ENCODE data around the gene OR8G1.

Gene OR8G1, protein sequence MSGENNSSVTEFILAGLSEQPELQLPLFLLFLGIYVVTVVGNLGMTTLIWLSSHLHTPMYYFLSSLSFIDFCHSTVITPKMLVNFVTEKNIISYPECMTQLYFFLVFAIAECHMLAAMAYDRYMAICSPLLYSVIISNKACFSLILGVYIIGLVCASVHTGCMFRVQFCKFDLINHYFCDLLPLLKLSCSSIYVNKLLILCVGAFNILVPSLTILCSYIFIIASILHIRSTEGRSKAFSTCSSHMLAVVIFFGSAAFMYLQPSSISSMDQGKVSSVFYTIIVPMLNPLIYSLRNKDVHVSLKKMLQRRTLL

DNA sequence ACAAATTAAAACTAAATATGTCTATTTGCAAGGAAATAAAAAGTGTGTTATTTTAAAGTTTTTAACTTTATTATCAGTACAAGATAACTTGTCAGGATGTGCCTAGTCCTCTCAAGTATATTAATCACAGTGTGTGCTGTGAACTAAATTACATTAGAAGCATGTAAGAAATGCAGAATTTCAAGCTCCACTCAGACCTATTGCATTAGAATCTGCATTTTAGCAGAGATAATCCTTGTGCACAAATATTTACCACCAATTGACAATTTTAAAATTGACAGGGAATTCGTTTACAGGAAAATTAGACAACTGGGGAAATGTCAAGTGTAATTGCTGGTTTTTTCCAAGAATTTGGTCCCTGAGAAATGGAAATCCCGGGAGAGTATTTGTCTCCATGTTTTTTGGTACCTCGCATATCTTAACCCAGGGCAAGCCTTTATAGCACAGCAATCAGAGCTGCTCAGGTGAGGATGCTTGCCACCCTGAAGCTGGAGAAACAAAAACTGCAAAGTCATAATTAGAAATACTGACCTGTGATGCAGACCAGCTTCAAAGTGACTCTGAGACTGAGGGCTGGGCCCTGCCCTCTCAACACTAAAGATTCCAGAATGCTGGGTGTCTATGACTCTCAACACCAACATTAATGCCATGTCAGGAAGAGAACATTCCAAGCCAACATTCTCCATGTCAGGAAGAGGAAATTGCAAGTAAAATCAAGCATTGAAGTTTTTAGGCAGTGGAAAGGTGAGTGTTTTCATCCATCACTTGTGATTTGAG lies at the start of gene OR8G1:
Gene OR8G1, plus strand, starts transcription at position 475 of the 777 bp plus-strand sequence. CDS start 8,581 bp downstream, outside the sequence.
- no peaks in the 10 kb centered on the region for H3K4me1 ChIP-seq (ENCODE audit: insufficient read depth, low read length)
- no peaks in the 10 kb centered on the region for H3K9me3 ChIP-seq (ENCODE audit: control insufficient read depth, insufficient read depth, low read length)
- no peaks in the 10 kb centered on the region for H3K36me3 ChIP-seq (ENCODE audit: insufficient read depth, low read length)
- H3K9ac ChIP-seq (ENCODE audit: low read depth, low read length) = no peak within 1 kb of the TSS

GRCh38 chr11:124193221-124194010 lies 47.5 kb upstream of the OR8G1 start:
- Histone ChIP-seq H3K4me1 (ENCODE audit: insufficient read depth, low read length) (no peaks in the 10 kb centered on the region), H3K9me3 (ENCODE audit: control insufficient read depth, insufficient read depth, low read length) (no peaks in the 10 kb centered on the region), H3K36me3 (ENCODE audit: insufficient read depth, low read length) (no peaks in the 10 kb centered on the region), H3K9ac (ENCODE audit: low read depth, low read length) (no peak overlapping the region)

GRCh38 chr11:124194293-124195188 lies 46.4 kb upstream of the OR8G1 start:
- no peaks in the 10 kb centered on the region for H3K4me1 ChIP-seq (ENCODE audit: insufficient read depth, low read length)
- no peaks in the 10 kb centered on the region for H3K9me3 ChIP-seq (ENCODE audit: control insufficient read depth, insufficient read depth, low read length)
- no peak overlapping the region for H3K9ac ChIP-seq (ENCODE audit: low read depth, low read length)
- H3K36me3 ChIP-seq (ENCODE audit: insufficient read depth, low read length) = no peaks in the 10 kb centered on the region

GRCh38 chr11:124195189-124195734 lies 45.6 kb upstream of the OR8G1 start:
- Histone ChIP-seq H3K4me1 (ENCODE audit: insufficient read depth, low read length) (no peaks in the 10 kb centered on the region), H3K36me3 (ENCODE audit: insufficient read depth, low read length) (no peaks in the 10 kb centered on the region), H3K9ac (ENCODE audit: low read depth, low read length) (no peak overlapping the region), H3K9me3 (ENCODE audit: control insufficient read depth, insufficient read depth, low read length) (no peaks in the 10 kb centered on the region)

- Histone ChIP-seq H3K36me3 (ENCODE audit: insufficient read depth, low read length) (no peaks in the 10 kb centered on the region), H3K9me3 (ENCODE audit: control insufficient read depth, insufficient read depth, low read length) (no peaks in the 10 kb centered on the region), H3K9ac (ENCODE audit: low read depth, low read length) (no peak overlapping the region), H3K4me1 (ENCODE audit: insufficient read depth, low read length) (no peaks in the 10 kb centered on the region)
Observed at GRCh38 chr11:124197999-124198398, 42.9 kb upstream of the OR8G1 start.

- H3K9ac ChIP-seq (ENCODE audit: low read depth, low read length) = no peak overlapping the region
- H3K4me1 ChIP-seq (ENCODE audit: insufficient read depth, low read length) = no peaks in the 10 kb centered on the region
- H3K36me3 ChIP-seq (ENCODE audit: insufficient read depth, low read length) = no peaks in the 10 kb centered on the region
- no peaks in the 10 kb centered on the region for H3K9me3 ChIP-seq (ENCODE audit: control insufficient read depth, insufficient read depth, low read length)
Observed at GRCh38 chr11:124198897-124199296, 42.0 kb upstream of the OR8G1 start.

DNA sequence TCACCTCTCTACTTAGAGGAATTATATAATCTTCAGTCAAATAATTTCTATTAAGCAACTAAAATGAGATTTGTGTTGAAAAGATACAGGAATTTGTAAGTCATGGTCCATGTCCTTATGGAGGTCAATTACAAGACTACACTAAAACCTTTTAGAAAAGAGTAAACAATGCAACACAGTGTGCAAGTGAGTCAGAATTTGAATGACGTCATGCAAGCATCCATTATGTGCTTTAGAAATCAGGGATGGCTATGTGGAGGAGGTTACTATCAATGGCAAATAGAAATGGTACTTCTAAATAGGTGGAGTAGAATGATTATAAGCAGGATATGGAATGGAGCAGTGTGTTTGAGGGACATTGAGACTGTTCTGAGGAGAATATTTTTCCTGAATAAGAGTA lies 41.2 kb upstream of the OR8G1 start:
- Histone ChIP-seq H3K9me3 (ENCODE audit: control insufficient read depth, insufficient read depth, low read length) (no peaks in the 10 kb centered on the region), H3K4me1 (ENCODE audit: insufficient read depth, low read length) (no peaks in the 10 kb centered on the region), H3K36me3 (ENCODE audit: insufficient read depth, low read length) (no peaks in the 10 kb centered on the region), H3K9ac (ENCODE audit: low read depth, low read length) (no peak overlapping the region)

DNA sequence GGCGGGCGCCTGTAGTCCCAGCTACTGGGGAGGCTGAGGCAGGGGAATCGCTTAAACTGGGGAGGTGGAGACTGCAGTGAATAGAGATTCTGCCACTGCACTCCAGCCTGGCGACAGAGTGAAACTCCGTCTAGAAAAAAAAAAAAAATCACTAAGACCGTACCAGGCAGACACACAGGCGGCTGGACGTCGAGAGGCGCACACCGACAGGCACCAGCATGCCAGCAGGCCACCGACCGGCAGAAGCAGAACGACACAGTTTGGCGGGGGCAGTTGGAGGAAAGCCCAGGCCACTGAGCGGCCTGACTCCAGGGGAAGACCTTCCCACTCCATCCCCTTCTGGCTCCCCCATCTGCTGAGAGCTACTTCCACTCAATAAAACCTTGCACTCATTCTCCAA lies 40.2 kb upstream of the OR8G1 start:
- H3K9me3 ChIP-seq (ENCODE audit: control insufficient read depth, insufficient read depth, low read length) = no peaks in the 10 kb centered on the region
- no peaks in the 10 kb centered on the region for H3K36me3 ChIP-seq (ENCODE audit: insufficient read depth, low read length)
- H3K4me1 ChIP-seq (ENCODE audit: insufficient read depth, low read length) = no peaks in the 10 kb centered on the region
- H3K9ac ChIP-seq (ENCODE audit: low read depth, low read length) = no peak overlapping the region

DNA sequence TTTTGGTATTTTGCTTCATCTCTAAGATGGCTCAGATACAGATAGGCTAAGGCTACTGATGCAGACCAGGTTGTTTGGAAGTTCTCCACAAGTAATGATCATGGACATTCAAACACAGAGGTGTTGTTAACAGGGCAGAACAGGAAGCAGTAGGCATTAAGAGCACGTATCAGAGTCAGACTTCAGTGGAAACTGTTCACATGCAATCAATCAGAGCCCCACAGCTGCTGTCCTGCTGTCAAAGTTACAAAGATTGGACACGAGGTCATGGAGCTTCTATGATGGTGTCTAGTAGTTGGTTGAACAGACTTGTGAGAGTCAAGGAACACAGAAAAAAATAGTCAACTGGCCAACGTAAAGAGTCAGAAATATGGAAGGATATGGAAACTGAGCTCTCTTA lies 37.9 kb upstream of the OR8G1 start:
- Histone ChIP-seq H3K4me1 (ENCODE audit: insufficient read depth, low read length) (no peaks in the 10 kb centered on the region), H3K9me3 (ENCODE audit: control insufficient read depth, insufficient read depth, low read length) (no peaks in the 10 kb centered on the region)

GRCh38 chr11:124204008-124204407 lies 36.9 kb upstream of the OR8G1 start:
- Histone ChIP-seq H3K9ac (ENCODE audit: low read depth, low read length) (no peak overlapping the region), H3K9me3 (ENCODE audit: control insufficient read depth, insufficient read depth, low read length) (no peaks in the 10 kb centered on the region), H3K36me3 (ENCODE audit: insufficient read depth, low read length) (no peaks in the 10 kb centered on the region), H3K4me1 (ENCODE audit: insufficient read depth, low read length) (no peaks in the 10 kb centered on the region)

More for the DNA sequence above, 37.9 kb upstream of the OR8G1 start:
- Histone ChIP-seq H3K9ac (ENCODE audit: low read depth, low read length) (no peak overlapping the region), H3K36me3 (ENCODE audit: insufficient read depth, low read length) (no peaks in the 10 kb centered on the region)

GRCh38 chr11:124207102-124207792 lies 33.6 kb upstream of the OR8G1 start:
- H3K36me3 ChIP-seq (ENCODE audit: insufficient read depth, low read length) = no peaks in the 10 kb centered on the region
- H3K9me3 ChIP-seq (ENCODE audit: control insufficient read depth, insufficient read depth, low read length) = no peaks in the 10 kb centered on the region
- H3K4me1 ChIP-seq (ENCODE audit: insufficient read depth, low read length) = no peaks in the 10 kb centered on the region
- no peak overlapping the region for H3K9ac ChIP-seq (ENCODE audit: low read depth, low read length)

DNA sequence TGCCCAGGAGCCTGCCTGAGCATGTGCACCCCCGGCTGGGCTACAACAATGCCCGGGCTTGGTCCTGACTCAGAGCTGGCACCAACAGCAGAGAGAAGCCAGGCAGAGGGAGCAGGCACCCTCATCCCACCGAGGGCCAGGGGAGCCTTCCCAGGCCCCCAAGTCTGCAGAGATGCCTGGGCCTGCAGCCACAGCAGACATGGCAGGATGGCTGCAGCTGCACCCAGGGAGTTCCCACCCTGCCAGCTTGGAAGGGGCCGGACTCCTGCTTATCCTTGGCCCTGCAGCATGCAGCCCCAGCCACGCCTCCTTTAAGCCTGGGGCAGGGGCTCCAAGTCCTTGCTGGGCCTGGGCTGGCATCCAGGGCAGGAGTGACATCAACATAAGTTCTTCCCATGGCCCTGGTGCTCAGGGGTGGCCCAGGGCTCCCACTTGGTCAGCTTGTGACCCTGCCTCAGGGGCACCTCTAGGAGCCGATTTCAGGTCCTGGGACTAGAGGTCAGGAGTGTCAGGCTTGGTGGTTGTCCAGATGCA lies 31.0 kb upstream of the OR8G1 start:
- Histone ChIP-seq H3K4me1 (ENCODE audit: insufficient read depth, low read length) (no peaks in the 10 kb centered on the region), H3K9ac (ENCODE audit: low read depth, low read length) (no peak overlapping the region), H3K36me3 (ENCODE audit: insufficient read depth, low read length) (no peaks in the 10 kb centered on the region), H3K9me3 (ENCODE audit: control insufficient read depth, insufficient read depth, low read length) (no peaks in the 10 kb centered on the region)

DNA sequence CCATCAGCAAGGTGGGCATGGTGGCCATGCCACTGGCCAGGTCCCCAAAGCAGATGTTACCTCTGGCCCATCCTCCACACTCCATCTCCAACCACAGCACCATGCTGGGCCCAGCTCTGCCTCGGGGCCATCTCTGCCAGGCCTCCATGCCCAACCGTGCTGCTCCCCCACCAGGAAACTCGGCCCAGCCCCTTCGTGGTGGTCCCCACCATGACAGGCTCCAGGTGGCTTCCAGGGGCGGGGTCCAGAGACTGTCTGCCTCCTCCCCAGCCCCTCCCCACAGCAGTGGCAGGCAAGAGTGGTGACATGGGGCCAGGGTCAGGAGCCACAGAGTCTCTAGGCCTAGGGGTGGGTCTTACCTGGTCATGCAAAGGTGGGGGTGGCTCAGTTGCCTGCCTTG lies 30.5 kb upstream of the OR8G1 start:
- Histone ChIP-seq H3K9ac (ENCODE audit: low read depth, low read length) (no peak overlapping the region), H3K9me3 (ENCODE audit: control insufficient read depth, insufficient read depth, low read length) (no peaks in the 10 kb centered on the region), H3K4me1 (ENCODE audit: insufficient read depth, low read length) (no peaks in the 10 kb centered on the region), H3K36me3 (ENCODE audit: insufficient read depth, low read length) (no peaks in the 10 kb centered on the region)
